Pancreas (tissue), 10 donors: ENCODE measurements around the gene CRCP. TPM values are rescaled to one million over a fixed set of nuclear protein-coding genes. Genes with fewer than 3 reads are reported as not detected.

Source experiments
- ATAC-seq, 4 donors: fragments of 200-7000 bp; cut with Tn5 transposase; one replicate each; pipeline versions ENCODE4 v1.8.0 to v1.9.1; 2020; ENCODE audit warnings: mild to moderate bottlenecking in 4 of 4, moderate library complexity in 4 of 4
- DNase-seq, 6 donors: peaks; one replicate each; pipeline ENCODE4 v3.0.0-alpha.2; 2020
- FAIRE-seq: peaks from 2 replicates; lab custom pipeline; 2012; peaks lifted over from hg19 to GRCh38; lab: Jason Lieb, UNC
- H3K27ac ChIP-seq, 4 donors: fragments of 200-600 bp; sonication (generic); 1 replicate in 3 of 4; 2 replicates in 1 of 4; pipeline versions ENCODE4 v1.5.0 to v1.8.0; 2020
- H3K27me3 ChIP-seq, 4 donors: fragments of 200-600 bp; one replicate each; pipeline ENCODE4 v1.8.0; 2021
- H3K36me3 ChIP-seq, 3 donors: fragments of 200-600 bp; sonication (generic) in 1 of 3; one replicate each; pipeline versions ENCODE4 v1.5.0 to v1.8.0; 2020 to 2021
- H3K4me1 ChIP-seq, 3 donors: fragments of 200-600 bp; one replicate each; pipeline ENCODE4 v1.8.0; 2021
- H3K4me3 ChIP-seq, 4 donors: fragments of 200-600 bp; sonication (generic) in 2 of 4; one replicate each; pipeline versions ENCODE4 v1.5.0 to v1.8.0; 2020 to 2021
- H3K9me3 ChIP-seq, 4 donors: fragments of 200-600 bp; one replicate each; pipeline ENCODE4 v1.8.0; 2021
- CTCF ChIP-seq, 4 donors: fragments of 200-600 bp; sonication (generic) in 3 of 4; IDR thresholded peaks; one replicate each; pipeline versions ENCODE4 v1.5.0 to v1.8.0; 2021; ENCODE audit warnings: antibody characterized with exemption in 4 of 4
- WGBS, 2 donors: extraction: QIAGEN DNeasy Blood & Tissue Kit; methylation state at CpG; one replicate each; pipeline ENCODE4 v1.1.7; 2013; 5-methylcytosine and 5-hydroxymethylcytosine counted together
- intact Hi-C, 3 donors: fragments of 100-400 bp; cut with DNase I; formaldehyde crosslinking; loops; one replicate each; pipeline versions ENCODE4 v1.11.1 to v1.14.2; 2022
- polyA plus RNA-seq, 2 donors: library from polyadenylated mRNA; stranded (reverse); fragments of 200-250 nt; gene quantifications; one replicate each; pipeline ENCODE4 v1.2.3, GENCODE V29; 2013
- total RNA-seq, 6 donors: library from RNA; stranded (reverse); fragmentation: NEBNext Ultra II Directional in 4 of 6; extraction: Animal tissue kit (Norgen Biotek cat#: 25700) in 4 of 6; gene quantifications; one replicate each; pipeline versions ENCODE4 v1.2.1 to v1.2.4, GENCODE V29; 2021 to 2023
- donor health status: healthy with polysubstance abuse.
- donor health status: DM: no; HTN: no; CAD: no; lungs with moderate emphysema.
- donor health status: DM: no; HTN: no; CAD: no.
- donor health status: control.
- donor health status: control.
- donor health status: Bipolar disorder and iron deficiency.
- donor health status: DM: yes; HTN: yes; CAD: no.
- donor health status: DM: no; HTN: no; CAD: no.
- donor health status: DM: no; HTN: no; CAD: no.
- donor health status: DM: yes; HTN: yes; CAD: no.

CRCP gene
- total and polyA plus RNA-seq, 8 donors, result 12.9 to 28.2 (median 18.7) TPM

- H3K27me3 ChIP-seq, result no peaks in the 10 kb centered on the region
- H3K4me3 ChIP-seq, result peak overlapping the region; percentile 64 to 93 (median 72)
- DNase-seq (peak in 4 of 6 donors; percentile 25 to 42 (median 33)), FAIRE-seq (no peak), ATAC-seq (peak in 3 of 4 donors; percentile 18 to 48 (median 23))
- no peaks in the 10 kb centered on the region for H3K36me3 ChIP-seq
- intact Hi-C loops, result no loop called here
- WGBS, 2 donors, result 57 to 58% methylated on average over 11 of the region's 11 CpGs
- H3K4me1 ChIP-seq, result peaks cover 0 to 7% (median 4%) of the 10 kb centered on the region in 3 donors
- H3K9me3 ChIP-seq, result no peaks in the 10 kb centered on the region
- peak overlapping the region in 2 of 4 donors; percentile 12 to 66 for H3K27ac ChIP-seq
- no peak for TF ChIP-seq CTCF (IDR thresholded peaks at IDR 0.05)
Measured at GRCh38 chr7:66076462-66077329, 38.0 kb upstream of the CRCP start.

- Histone ChIP-seq H3K9me3 (no peaks in the 10 kb centered on the region), H3K36me3 (no peaks in the 10 kb centered on the region), H3K4me1 (peaks cover 0 to 7% (median 4%) of the 10 kb centered on the region in 3 donors), H3K27me3 (no peaks in the 10 kb centered on the region), H3K27ac (no peak overlapping the region), H3K4me3 (no peak overlapping the region)
- 83 to 87% methylated on average over 5 of the region's 5 CpGs for WGBS, 2 donors
- FAIRE-seq, result no peak
- no peak for ATAC-seq
- intact Hi-C loops, result no loop called here
- peak in 1 of 6 donors; percentile 55 for DNase-seq
- no peak for TF ChIP-seq CTCF (IDR thresholded peaks at IDR 0.05)
Measured at GRCh38 chr7:66078067-66078466, 36.6 kb upstream of the CRCP start.

- Histone ChIP-seq H3K9me3 (no peaks in the 10 kb centered on the region), H3K4me3 (no peak overlapping the region), H3K27me3 (no peaks in the 10 kb centered on the region), H3K36me3 (no peaks in the 10 kb centered on the region), H3K4me1 (peaks cover 0 to 2% (median 0%) of the 10 kb centered on the region in 3 donors), H3K27ac (no peak overlapping the region)
- no peak for FAIRE-seq
- intact Hi-C loops, result no loop called here
- TF ChIP-seq CTCF (IDR thresholded peaks at IDR 0.05), result no peak
- ATAC-seq, result no peak
- WGBS, 2 donors, result 97% methylated on average over 6 of the region's 6 CpGs
- DNase-seq, result peak in 1 of 6 donors; percentile 38
Measured at GRCh38 chr7:66082083-66082482, 32.6 kb upstream of the CRCP start.

GRCh38 chr7:66082886-66083415 is 31.7 kb upstream of the CRCP start:
- Histone ChIP-seq H3K9me3 (no peaks in the 10 kb centered on the region), H3K4me1 (no peaks in the 10 kb centered on the region), H3K27ac (no peak overlapping the region), H3K27me3 (no peaks in the 10 kb centered on the region), H3K4me3 (no peak overlapping the region), H3K36me3 (no peaks in the 10 kb centered on the region)
- DNase-seq, result peak in 1 of 6 donors; percentile 53
- WGBS, 2 donors, result 95 to 99% methylated on average over 13 to 16 of the region's 16 CpGs
- no peak for TF ChIP-seq CTCF (IDR thresholded peaks at IDR 0.05)
- intact Hi-C loops, result no loop called here
- no peak for FAIRE-seq
- no peak for ATAC-seq
